ENCODE results near the gene TBC1D9. TPM values are rescaled to one million over a fixed set of nuclear protein-coding genes. Genes with fewer than 3 reads are reported as not detected.

Gene TBC1D9
- total RNA-seq, 2 experiments from 2014 or later = 0.12 TPM; not detected in 1

GRCh38 chr4:140693562-140693961 is 62.6 kb downstream of the TBC1D9 start:
- Mint-ChIP-seq H3K27me3 (ENCODE audit: low read depth) (peaks cover 11% of the 10 kb centered on the region), H3K27ac (no peak overlapping the region), H3K36me3 (ENCODE audit: low read depth) (no peaks in the 10 kb centered on the region), H3K9me3 (no peaks in the 10 kb centered on the region), H3K4me1 (ENCODE audit: low read depth) (no peaks in the 10 kb centered on the region), H3K4me3 (no peak overlapping the region)
- intact Hi-C loops (cut with micrococcal nuclease) = no loop called here
- CTCF ChIA-PET = no interaction called here
- no peak for DNase-seq

GRCh38 chr4:140691369-140691768 is 64.8 kb downstream of the TBC1D9 start:
- Mint-ChIP-seq H3K4me3 (no peak overlapping the region), H3K9me3 (no peaks in the 10 kb centered on the region), H3K27ac (no peak overlapping the region), H3K4me1 (ENCODE audit: low read depth) (no peaks in the 10 kb centered on the region), H3K27me3 (ENCODE audit: low read depth) (peaks cover 7% of the 10 kb centered on the region), H3K36me3 (ENCODE audit: low read depth) (no peaks in the 10 kb centered on the region)
- no peak for DNase-seq
- intact Hi-C loops (cut with micrococcal nuclease) = no loop called here
- CTCF ChIA-PET = interaction anchor here (0.6 kb wide), 1 partner anchor 331 kb away, joined by 3 read pairs; no protein-coding TSS in a partner anchor

GRCh38 chr4:140690093-140690492 is 66.1 kb downstream of the TBC1D9 start:
- H3K36me3 Mint-ChIP-seq (ENCODE audit: low read depth) = no peaks in the 10 kb centered on the region
- no peak overlapping the region for H3K4me3 Mint-ChIP-seq
- H3K27ac Mint-ChIP-seq = no peak overlapping the region
- H3K4me1 Mint-ChIP-seq (ENCODE audit: low read depth) = no peaks in the 10 kb centered on the region
- CTCF ChIA-PET = no interaction called here
- no peak for DNase-seq
- H3K27me3 Mint-ChIP-seq (ENCODE audit: low read depth) = peaks cover 2% of the 10 kb centered on the region
- intact Hi-C loops (cut with micrococcal nuclease) = no loop called here
- H3K9me3 Mint-ChIP-seq = no peaks in the 10 kb centered on the region

GRCh38 chr4:140689623-140690022 is 66.6 kb downstream of the TBC1D9 start:
- no peaks in the 10 kb centered on the region for H3K36me3 Mint-ChIP-seq (ENCODE audit: low read depth)
- H3K4me1 Mint-ChIP-seq (ENCODE audit: low read depth) = no peaks in the 10 kb centered on the region
- DNase-seq = no peak
- H3K4me3 Mint-ChIP-seq = no peak overlapping the region
- intact Hi-C loops (cut with micrococcal nuclease) = no loop called here
- no peak overlapping the region for H3K27ac Mint-ChIP-seq
- peaks cover 2% of the 10 kb centered on the region for H3K27me3 Mint-ChIP-seq (ENCODE audit: low read depth)
- CTCF ChIA-PET = interaction anchor here (0.7 kb wide), 1 partner anchor 1240 kb away, joined by 3 read pairs; no protein-coding TSS in a partner anchor
- no peaks in the 10 kb centered on the region for H3K9me3 Mint-ChIP-seq

- no peak for DNase-seq
- Mint-ChIP-seq H3K27ac (no peak overlapping the region), H3K4me1 (ENCODE audit: low read depth) (no peaks in the 10 kb centered on the region), H3K36me3 (ENCODE audit: low read depth) (no peaks in the 10 kb centered on the region), H3K9me3 (no peaks in the 10 kb centered on the region), H3K4me3 (no peak overlapping the region), H3K27me3 (ENCODE audit: low read depth) (peaks cover 2% of the 10 kb centered on the region)
- CTCF ChIA-PET = interaction anchor here (0.7 kb wide), 1 partner anchor 1241 kb away, joined by 3 read pairs; no protein-coding TSS in a partner anchor
- intact Hi-C loops (cut with micrococcal nuclease) = no loop called here
These were observed 67.2 kb downstream of the TBC1D9 start for GRCh38 chr4:140688711-140689598.

GRCh38 chr4:140686796-140687195 is 69.4 kb downstream of the TBC1D9 start:
- no peaks in the 10 kb centered on the region for H3K36me3 Mint-ChIP-seq (ENCODE audit: low read depth)
- no peaks in the 10 kb centered on the region for H3K9me3 Mint-ChIP-seq
- H3K27ac Mint-ChIP-seq = no peak overlapping the region
- H3K4me3 Mint-ChIP-seq = no peak overlapping the region
- H3K27me3 Mint-ChIP-seq (ENCODE audit: low read depth) = peaks cover 2% of the 10 kb centered on the region
- CTCF ChIA-PET = no interaction called here
- intact Hi-C loops (cut with micrococcal nuclease) = no loop called here
- DNase-seq = no peak
- H3K4me1 Mint-ChIP-seq (ENCODE audit: low read depth) = no peaks in the 10 kb centered on the region

- Mint-ChIP-seq H3K4me3 (no peak overlapping the region), H3K36me3 (ENCODE audit: low read depth) (no peaks in the 10 kb centered on the region), H3K27me3 (ENCODE audit: low read depth) (peaks cover 5% of the 10 kb centered on the region), H3K4me1 (ENCODE audit: low read depth) (no peaks in the 10 kb centered on the region), H3K9me3 (no peaks in the 10 kb centered on the region), H3K27ac (no peak overlapping the region)
- no peak for DNase-seq
- CTCF ChIA-PET = no interaction called here
- intact Hi-C loops (cut with micrococcal nuclease) = no loop called here
These were observed 71.9 kb downstream of the TBC1D9 start for GRCh38 chr4:140684314-140684713.

GRCh38 chr4:140681201-140681600 is 75.0 kb downstream of the TBC1D9 start:
- no peaks in the 10 kb centered on the region for H3K36me3 Mint-ChIP-seq (ENCODE audit: low read depth)
- intact Hi-C loops (cut with micrococcal nuclease) = no loop called here
- CTCF ChIA-PET = no interaction called here
- H3K4me1 Mint-ChIP-seq (ENCODE audit: low read depth) = no peaks in the 10 kb centered on the region
- no peak for DNase-seq
- H3K9me3 Mint-ChIP-seq = no peaks in the 10 kb centered on the region
- H3K4me3 Mint-ChIP-seq = no peak overlapping the region
- no peak overlapping the region for H3K27ac Mint-ChIP-seq
- peaks cover 12% of the 10 kb centered on the region for H3K27me3 Mint-ChIP-seq (ENCODE audit: low read depth)

GRCh38 chr4:140680686-140681085 is 75.5 kb downstream of the TBC1D9 start:
- Mint-ChIP-seq H3K4me1 (ENCODE audit: low read depth) (no peaks in the 10 kb centered on the region), H3K9me3 (no peaks in the 10 kb centered on the region), H3K27ac (no peak overlapping the region), H3K27me3 (ENCODE audit: low read depth) (peaks cover 12% of the 10 kb centered on the region), H3K36me3 (ENCODE audit: low read depth) (no peaks in the 10 kb centered on the region), H3K4me3 (no peak overlapping the region)
- intact Hi-C loops (cut with micrococcal nuclease) = no loop called here
- no peak for DNase-seq
- CTCF ChIA-PET = no interaction called here

GRCh38 chr4:140679576-140679975 is 76.6 kb downstream of the TBC1D9 start:
- Mint-ChIP-seq H3K36me3 (ENCODE audit: low read depth) (no peaks in the 10 kb centered on the region), H3K9me3 (no peaks in the 10 kb centered on the region), H3K27me3 (ENCODE audit: low read depth) (peaks cover 12% of the 10 kb centered on the region), H3K4me3 (no peak overlapping the region), H3K4me1 (ENCODE audit: low read depth) (no peaks in the 10 kb centered on the region), H3K27ac (no peak overlapping the region)
- intact Hi-C loops (cut with micrococcal nuclease) = no loop called here
- CTCF ChIA-PET = no interaction called here
- DNase-seq = no peak

GRCh38 chr4:140675599-140676231 is 80.5 kb downstream of the TBC1D9 start:
- H3K4me1 Mint-ChIP-seq (ENCODE audit: low read depth) = no peaks in the 10 kb centered on the region
- no peak for DNase-seq
- H3K9me3 Mint-ChIP-seq = no peaks in the 10 kb centered on the region
- no peak overlapping the region for H3K4me3 Mint-ChIP-seq
- no peak overlapping the region for H3K27ac Mint-ChIP-seq
- no peaks in the 10 kb centered on the region for H3K36me3 Mint-ChIP-seq (ENCODE audit: low read depth)
- H3K27me3 Mint-ChIP-seq (ENCODE audit: low read depth) = peaks cover 12% of the 10 kb centered on the region
- intact Hi-C loops (cut with micrococcal nuclease) = no loop called here
- CTCF ChIA-PET = no interaction called here

GRCh38 chr4:140673729-140674128 is 82.5 kb downstream of the TBC1D9 start:
- H3K9me3 Mint-ChIP-seq = no peaks in the 10 kb centered on the region
- intact Hi-C loops (cut with micrococcal nuclease) = no loop called here
- peaks cover 9% of the 10 kb centered on the region for H3K27me3 Mint-ChIP-seq (ENCODE audit: low read depth)
- H3K36me3 Mint-ChIP-seq (ENCODE audit: low read depth) = no peaks in the 10 kb centered on the region
- no peak overlapping the region for H3K27ac Mint-ChIP-seq
- DNase-seq = no peak
- H3K4me1 Mint-ChIP-seq (ENCODE audit: low read depth) = no peaks in the 10 kb centered on the region
- no peak overlapping the region for H3K4me3 Mint-ChIP-seq
- CTCF ChIA-PET = no interaction called here

GRCh38 chr4:140672416-140672815 is 83.8 kb downstream of the TBC1D9 start:
- no peaks in the 10 kb centered on the region for H3K9me3 Mint-ChIP-seq
- H3K4me1 Mint-ChIP-seq (ENCODE audit: low read depth) = no peaks in the 10 kb centered on the region
- H3K27ac Mint-ChIP-seq = no peak overlapping the region
- no peak overlapping the region for H3K4me3 Mint-ChIP-seq
- peaks cover under 1% of the 10 kb centered on the region for H3K27me3 Mint-ChIP-seq (ENCODE audit: low read depth)
- intact Hi-C loops (cut with micrococcal nuclease) = no loop called here
- CTCF ChIA-PET = no interaction called here
- no peaks in the 10 kb centered on the region for H3K36me3 Mint-ChIP-seq (ENCODE audit: low read depth)
- no peak for DNase-seq
